ENCODE results near the gene KCNN4.
"Not testable (repeated sequence)": the region's sequence is repeated elsewhere in the genome, so short reads cannot be mapped to it uniquely, and the experiment has no call there.

The KCNN4 gene

DNA sequence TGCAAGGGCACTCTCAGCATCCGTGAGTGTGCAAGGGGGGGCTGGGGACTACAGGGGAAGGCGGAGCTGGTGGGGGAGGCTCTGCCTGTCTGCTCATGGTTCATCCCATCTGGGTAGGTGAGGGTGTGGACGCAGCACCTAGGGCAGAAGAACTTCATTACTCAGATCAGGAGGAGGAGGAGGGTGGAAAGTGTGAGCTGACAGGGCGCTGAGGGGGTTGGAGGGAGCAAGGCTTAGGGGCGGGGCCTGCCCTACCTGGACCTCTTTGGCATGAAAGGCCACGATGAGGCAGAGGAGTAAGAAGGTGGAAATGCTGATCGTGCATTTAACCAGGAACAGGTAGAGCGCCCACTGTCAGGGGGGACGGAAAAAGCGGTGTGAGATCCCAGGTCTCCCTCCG is 4.5 kb downstream of the KCNN4 start:
- H3K4me3 ChIP-seq (ENCODE audit: low read depth, low read length) = no peak overlapping the region
- TF ChIP-seq, protein P1, sequence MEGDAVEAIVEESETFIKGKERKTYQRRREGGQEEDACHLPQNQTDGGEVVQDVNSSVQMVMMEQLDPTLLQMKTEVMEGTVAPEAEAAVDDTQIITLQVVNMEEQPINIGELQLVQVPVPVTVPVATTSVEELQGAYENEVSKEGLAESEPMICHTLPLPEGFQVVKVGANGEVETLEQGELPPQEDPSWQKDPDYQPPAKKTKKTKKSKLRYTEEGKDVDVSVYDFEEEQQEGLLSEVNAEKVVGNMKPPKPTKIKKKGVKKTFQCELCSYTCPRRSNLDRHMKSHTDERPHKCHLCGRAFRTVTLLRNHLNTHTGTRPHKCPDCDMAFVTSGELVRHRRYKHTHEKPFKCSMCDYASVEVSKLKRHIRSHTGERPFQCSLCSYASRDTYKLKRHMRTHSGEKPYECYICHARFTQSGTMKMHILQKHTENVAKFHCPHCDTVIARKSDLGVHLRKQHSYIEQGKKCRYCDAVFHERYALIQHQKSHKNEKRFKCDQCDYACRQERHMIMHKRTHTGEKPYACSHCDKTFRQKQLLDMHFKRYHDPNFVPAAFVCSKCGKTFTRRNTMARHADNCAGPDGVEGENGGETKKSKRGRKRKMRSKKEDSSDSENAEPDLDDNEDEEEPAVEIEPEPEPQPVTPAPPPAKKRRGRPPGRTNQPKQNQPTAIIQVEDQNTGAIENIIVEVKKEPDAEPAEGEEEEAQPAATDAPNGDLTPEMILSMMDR (IDR thresholded peaks at IDR 0.05; ENCODE audit: low read depth, low read length) = no peak

DNA sequence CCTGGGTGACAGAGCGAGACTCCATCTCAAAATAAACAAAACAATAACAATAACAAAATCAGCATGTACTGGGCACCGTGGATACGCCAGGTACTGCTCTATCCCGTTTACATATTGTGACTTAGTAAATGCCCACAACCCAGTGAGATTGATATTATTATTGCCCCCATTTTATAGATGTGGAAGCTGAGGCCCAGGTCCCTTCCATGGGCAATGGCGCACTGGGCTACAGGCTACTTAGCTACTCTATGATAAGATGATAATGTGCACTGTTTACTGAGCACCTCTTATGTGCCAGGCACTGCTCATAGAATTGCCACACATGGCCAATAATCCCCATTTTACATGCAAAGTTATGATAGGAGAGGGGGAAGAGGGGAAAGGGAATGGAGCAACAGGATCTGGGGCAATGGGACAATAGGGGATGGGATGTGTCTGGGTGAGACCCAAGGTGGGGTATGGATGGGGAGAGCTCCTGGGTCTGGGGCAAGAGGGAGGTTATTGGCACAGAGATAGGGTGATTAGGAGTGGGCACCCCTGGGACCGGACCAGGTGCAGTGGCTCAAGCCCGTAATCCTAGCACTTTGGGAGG is 5.4 kb downstream of the KCNN4 start:
- no peak overlapping the region for H3K4me3 ChIP-seq (ENCODE audit: low read depth, low read length)
- TF ChIP-seq, protein P1 (IDR thresholded peaks at IDR 0.05; ENCODE audit: low read depth, low read length) = no peak

DNA sequence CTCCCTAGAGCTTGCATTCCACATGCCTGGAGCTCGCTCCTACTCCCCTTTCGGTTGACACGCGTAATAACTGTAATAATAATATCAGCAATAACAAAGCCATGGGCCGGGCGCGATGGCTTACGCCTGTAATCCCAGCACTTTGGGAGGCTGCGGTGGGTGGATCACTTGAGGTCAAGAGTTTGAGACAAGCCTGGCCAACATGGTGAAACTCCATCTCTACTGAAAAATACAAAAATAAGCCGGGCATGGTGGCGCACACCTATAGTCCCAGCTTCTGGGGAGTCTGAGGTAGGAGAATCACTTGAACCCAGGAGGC is 5.9 kb downstream of the KCNN4 start:
- not testable (repeated sequence) for H3K4me3 ChIP-seq (ENCODE audit: low read depth, low read length)

DNA sequence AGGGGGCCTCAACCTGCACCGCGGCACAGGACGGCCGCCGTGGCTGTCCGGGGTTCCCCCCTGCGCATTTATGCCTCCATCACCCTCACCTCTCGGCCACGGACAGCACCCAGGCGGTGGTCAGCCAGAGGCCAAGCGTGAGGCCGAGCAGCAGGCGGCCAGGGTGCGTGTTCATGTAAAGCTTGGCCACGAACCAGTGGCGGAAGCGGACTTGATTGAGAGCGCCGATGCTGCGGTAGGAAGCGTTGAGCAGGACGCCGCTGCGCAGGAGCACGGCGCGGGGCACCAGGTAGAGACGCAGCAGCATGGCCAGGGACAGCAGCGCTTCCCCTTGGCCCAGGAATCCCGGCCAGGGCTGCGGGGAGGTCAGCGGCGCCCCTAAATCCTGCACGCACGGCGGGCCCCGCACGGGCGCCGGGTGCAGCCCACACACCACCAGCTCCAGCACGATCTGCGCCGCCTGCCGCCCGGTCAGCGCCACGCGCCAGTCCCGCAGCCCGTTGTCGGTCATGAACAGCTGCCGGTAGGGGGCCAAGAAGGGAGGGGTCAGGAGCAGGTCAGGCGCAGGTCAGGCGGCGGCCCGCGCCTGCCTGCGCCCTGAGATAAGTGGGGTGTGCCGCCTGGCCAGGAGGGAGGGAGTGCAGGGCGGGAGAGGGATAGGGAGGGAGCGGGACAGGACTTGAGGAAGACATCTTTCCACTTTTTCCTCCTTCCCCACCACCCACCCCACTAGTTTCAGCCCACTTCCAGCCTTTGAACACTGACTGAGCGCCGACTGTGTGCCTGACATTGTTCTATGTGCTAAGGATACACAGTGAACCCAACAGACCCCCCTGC is 6.5 kb downstream of the KCNN4 start:
- TF ChIP-seq, protein P1 (IDR thresholded peaks at IDR 0.05; ENCODE audit: low read depth, low read length) = peak; percentile 86
- no peak overlapping the region for H3K4me3 ChIP-seq (ENCODE audit: low read depth, low read length)

DNA sequence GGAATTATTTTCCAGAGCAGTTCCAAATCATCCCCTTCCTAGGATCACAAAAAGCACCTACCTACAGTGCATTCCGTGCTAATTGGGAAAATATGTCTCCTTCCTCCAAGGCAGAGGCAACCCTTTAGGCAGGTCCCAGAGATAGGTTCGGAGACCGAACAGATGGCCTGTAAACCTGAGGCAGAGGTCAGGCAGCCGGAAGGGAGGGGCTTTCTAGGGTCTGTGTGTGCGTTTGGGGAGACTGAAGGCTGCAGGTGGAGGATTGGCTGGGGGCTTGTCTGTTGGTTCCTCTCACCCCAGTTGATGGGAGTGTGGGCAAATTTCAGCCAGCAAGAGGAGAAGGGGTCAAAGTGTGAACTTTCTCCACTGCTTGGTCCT is 7.1 kb downstream of the KCNN4 start:
- TF ChIP-seq, protein P1 (IDR thresholded peaks at IDR 0.05; ENCODE audit: low read depth, low read length) = no peak
- no peak overlapping the region for H3K4me3 ChIP-seq (ENCODE audit: low read depth, low read length)

DNA sequence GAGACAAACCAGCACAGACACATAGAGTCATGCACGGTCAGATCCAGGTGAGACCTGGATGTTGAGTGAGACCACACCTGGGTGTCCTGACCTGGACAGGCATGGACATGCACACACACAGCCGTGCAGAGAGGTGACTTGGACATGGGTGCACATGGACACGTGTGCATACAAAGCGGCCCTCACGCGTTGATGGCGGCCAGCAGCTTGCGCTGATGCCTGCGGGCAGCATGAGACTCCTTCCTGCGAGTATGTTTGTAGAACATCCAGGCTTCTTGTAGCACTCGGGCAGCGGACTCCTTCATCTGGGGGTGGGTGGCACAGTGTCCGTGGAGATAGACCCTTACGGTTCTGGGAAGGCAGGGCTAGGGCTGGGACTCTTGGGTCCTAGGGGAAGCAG is 11.5 kb downstream of the KCNN4 start:
- no peak overlapping the region for H3K4me3 ChIP-seq (ENCODE audit: low read depth, low read length)
- TF ChIP-seq, protein P1 (IDR thresholded peaks at IDR 0.05; ENCODE audit: low read depth, low read length) = no peak

DNA sequence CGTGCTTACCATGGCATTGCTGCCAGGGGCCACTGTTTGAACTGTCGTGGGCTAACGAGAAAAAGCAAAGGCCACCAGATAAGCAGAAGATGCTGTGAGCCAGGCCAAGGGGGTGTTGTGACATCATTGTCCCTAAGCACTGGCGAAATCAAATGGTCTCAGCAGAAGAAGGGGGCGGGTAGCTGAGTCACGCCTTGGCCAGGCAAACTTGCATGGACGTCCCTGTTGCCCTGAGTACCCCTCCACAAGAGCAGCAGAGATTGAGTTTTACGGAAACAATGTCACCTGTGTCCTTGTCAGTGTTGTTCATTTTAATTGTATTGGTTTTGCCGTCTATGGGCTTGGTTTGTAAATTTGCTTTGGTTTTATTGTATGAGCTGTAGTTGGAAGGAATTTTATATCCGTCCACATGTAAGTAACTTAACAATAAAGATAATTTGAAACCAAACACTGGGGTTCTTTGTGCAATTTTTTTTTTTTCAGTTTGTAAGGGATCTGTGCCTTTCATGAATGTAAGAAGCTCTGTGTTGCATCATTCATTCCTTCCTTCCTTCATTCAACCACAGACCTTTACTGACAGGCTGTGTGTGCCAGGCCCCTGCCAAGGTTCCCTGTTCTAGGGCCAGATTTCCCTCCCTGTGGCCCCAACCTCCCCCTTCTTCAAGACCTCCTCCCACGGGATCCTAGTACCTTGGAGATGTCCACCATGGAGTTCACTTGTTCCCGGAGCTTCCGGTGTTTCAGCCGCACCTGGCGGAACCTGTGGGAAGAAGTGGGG is 12.3 kb downstream of the KCNN4 start:
- TF ChIP-seq, protein P1 (IDR thresholded peaks at IDR 0.05; ENCODE audit: low read depth, low read length) = no peak
- no peak overlapping the region for H3K4me3 ChIP-seq (ENCODE audit: low read depth, low read length)

All from WI38 (cell line).